GM19023 (cell line): Measurements from ENCODE around the gene LCN6.
"Not testable (repeated sequence)": the region's sequence is repeated elsewhere in the genome, so short reads cannot be mapped to it uniquely, and the experiment has no call there.

Experiments
- ATAC-seq: cut with Tn5 transposase; IDR thresholded peaks from one replicate; pipeline ENCODE4 v1.9.1; 2021; ENCODE audit warnings: mild to moderate bottlenecking, moderate library complexity; ENCODE audit not compliant: unreplicated experiment

Gene LCN6

DNA sequence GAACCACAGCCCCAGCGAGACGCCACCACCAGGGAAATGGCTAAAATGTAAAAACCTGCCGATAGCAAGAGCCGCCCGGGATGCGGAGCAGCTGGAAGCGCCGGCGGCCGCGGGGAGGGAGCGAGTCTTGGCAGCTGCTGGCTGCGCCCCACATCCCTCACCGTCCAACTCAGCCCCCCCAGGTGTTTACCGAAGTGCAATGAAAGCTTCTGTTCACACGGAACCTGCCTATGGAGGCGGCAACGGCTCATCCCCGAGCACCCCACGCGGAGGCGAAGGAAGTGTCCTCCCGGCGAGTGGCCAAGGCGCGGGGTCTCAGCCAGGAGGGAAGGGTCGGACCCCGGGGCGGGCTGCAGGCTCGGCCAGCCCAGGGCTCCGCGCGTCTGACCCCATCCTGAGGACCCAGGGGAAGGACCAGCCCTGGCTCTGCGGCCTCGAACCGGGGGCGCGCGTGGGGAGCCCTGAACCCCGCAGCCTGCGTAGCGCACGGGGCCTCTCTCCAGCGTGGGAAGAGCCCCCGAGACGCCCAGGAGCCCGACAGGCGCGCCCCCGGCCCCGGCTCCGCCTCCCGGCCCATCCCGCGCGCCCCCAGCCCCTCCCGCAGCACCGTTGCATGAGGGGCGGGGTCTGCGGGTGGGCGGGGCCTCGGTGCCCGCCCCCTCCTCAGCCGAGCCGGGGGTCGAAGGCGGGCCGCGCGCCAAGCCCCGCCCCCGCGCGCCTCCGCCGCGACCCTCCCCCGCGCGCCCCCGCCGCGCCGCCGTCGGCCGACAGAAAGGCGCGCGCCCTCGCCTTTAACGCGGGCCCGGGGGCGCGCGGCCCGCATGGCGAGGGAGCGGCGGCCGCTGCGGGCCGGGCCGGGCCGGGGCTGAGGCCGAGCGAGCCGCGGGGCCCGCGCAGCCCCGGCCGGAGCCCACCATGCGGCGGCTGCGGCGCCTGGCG lies 36.3 kb downstream of the LCN6 start, which contains the start of gene DIPK1B:
Gene DIPK1B (plus strand): TSS at position 822 of the 939 bp plus-strand sequence. CDS start 94 bp downstream, at position 916.
- no peak for ATAC-seq

DNA sequence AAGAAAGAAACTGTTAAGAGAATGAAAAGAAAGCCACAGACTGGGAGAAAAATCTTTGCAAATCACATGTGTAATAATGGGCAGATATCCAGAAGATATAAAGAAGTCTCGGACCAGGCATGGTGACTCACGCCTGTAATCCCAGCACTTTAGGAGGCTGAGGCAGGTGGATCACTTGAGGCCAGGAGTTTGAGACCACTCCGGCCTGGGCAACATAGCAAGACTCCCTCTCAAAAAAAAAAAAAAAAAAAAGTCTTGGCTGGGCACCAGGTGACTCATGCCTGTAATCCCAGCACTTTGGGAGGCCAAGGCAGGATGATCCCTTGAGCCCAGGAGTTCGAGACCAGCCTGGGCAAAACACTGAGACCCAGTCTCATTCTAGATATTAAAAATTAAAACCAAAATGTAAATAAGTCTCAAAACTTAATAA lies 37.1 kb downstream of the LCN6 start:
- ATAC-seq, result not testable (repeated sequence)

GRCh38 chr9:136710543-136710942 lies 37.8 kb downstream of the LCN6 start:
- ATAC-seq, result no peak

DNA sequence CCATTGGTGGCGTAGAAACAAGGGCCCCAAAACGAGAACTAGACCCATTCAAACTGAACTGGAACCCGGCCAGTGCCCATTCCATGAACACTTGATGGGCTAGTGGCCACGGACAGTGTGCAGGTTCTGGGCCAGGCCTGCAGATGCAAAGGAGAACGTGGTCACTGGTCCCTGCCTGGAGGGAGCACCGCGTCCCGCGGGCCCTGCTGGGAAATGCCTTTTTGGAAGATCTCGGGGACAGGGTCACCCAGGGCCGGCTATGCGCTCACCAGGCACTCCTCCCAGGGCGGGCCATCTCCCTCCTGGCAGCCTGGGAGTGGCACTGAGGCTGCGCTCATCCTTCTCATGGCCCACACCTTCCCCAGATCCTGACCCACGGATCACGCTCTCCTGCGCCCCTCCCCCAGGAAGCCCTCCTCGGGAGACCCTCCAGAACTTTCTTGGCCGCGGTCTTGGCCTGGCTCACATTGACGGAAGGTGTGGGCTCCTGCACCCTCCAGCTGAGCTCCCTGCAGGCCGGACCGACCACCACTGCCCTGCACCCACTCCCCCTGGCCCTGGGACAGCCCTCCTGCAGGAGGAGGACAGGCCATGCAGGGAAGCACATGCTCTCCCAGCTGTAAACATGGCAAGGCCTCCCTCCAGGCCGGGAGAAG lies 38.7 kb downstream of the LCN6 start:
- ATAC-seq, result no peak

DNA sequence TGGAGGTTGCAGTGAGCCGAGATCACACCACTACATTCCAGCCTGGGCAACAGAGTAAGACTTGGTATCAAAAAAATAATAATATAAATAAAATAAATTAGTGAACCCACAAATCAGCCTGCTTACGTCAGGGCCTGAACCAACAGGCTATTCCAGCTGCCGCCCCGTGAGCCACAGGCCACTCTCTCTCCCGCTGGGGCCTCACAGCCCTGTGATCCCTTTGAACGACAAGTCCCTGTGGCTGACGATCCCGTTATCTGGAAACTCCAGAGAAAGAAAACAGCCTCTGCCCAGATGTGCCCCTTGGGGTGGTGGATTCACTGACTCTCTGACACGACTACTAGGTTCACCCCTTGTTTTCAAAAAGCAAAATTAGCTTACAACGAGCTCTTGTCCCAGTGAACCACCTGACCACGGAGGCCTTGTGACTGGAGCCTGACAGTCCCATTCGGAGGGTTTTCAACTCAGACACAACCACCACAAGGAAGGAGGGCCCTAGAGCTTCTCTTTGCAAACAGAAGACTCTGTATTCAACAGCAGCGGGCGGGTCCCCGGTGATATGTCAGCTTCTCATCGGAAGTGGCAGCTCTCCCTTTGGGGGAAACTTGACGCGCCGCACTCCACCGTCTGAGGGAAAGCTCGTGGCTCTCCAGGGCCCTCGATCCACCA lies 40.3 kb downstream of the LCN6 start:
- ATAC-seq, result no peak

DNA sequence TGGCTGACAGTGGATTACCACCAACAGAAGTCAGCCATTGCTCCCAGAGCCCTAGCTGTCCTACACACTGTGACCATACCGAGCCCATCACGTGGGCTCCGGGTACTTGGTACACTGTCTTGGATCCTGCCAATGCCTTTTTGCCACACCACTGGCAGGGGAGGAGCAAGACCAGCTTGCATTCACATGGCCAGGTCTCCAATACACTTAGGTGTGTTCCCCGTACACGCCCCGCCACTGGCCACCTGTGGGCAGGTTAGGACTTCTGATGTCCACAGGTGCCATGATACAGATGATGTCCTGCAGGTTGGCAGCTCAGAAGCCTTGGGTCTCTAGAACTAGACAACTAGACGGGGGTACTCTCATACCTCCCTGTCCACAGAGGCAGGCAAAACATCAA lies 41.3 kb downstream of the LCN6 start:
- no peak for ATAC-seq

DNA sequence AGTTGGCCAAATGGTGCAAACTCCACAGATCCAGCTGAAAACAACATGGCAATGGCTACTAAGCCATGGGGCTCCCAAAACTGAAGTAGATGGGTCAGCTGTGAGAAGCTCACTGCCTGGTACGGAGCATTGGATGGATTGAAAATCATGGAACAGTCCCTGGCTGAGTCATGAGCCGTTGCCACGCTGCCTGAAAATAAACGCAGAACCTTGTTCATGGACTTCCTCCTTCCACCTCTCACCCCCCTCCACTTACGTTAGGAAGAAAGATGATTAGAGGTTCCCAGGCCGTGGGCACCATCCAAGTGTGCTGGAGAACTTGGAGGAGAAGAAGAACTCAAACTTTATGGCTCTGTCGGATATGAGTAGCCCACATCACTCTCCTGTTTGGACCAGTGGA lies 42.8 kb downstream of the LCN6 start:
- no peak for ATAC-seq

DNA sequence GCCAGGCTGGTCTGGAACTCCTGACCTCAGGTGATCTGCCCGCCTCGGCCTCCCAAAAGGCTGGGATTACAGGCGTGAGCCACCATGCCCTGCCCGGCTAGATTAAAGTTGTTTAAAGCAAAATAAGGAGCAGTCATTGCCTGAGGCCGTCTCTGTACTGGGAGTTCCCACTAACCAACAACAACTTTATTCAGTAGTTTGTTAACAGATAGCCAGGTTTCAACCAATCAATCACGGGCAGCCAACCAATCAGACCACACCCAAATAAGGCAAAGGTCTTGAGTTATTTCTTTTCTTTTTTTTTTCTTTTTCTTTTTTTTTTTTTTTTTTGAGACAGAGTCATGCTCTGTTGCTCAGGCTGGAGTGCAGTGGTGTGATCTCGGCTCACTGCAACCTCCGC lies 43.6 kb downstream of the LCN6 start:
- not testable (repeated sequence) for ATAC-seq

- ATAC-seq, result no peak
These were observed 45.0 kb downstream of the LCN6 start for GRCh38 chr9:136703276-136703860.

- no peak for ATAC-seq
These were observed 46.7 kb downstream of the LCN6 start for GRCh38 chr9:136701668-136702053.

- peak; percentile 61 for ATAC-seq
These were observed 47.2 kb downstream of the LCN6 start for GRCh38 chr9:136700959-136701667.

- no peak for ATAC-seq
These were observed 48.0 kb downstream of the LCN6 start for GRCh38 chr9:136700304-136700703.

GRCh38 chr9:136698635-136699246 lies 49.6 kb downstream of the LCN6 start:
- no peak for ATAC-seq

DNA sequence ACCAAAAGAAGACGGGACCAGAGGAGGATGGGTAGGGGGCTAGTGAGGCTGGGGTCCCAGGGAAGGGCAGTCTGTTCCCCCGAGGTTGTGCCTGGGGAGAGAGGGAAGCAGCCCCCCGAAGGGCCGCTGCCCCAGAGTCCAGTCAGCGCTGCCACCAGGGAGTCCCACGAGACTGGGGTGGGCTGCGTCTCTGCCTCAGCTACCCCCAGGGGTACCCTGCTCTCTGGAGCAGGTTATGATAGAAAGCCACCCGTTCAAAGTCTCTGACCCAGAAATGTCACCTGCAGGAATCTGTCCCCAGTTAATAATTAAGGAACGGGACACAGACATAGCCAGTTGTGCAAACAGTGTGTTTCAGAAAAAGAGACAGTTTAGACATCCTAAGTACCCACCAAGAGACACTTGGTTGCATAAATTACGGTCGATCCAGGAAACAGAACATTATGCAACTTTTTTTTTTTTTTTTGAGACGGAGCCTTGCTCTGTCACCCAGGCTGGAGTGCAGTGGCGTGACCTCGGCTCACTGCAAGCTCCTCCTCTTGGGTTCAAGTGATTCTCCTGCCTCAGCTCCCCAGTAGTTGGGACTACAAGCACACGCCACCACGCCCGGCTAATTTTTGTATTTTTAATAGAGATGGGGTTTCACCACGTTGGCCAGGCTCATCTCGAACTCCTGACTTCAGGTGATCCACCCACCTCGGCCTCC lies 50.4 kb downstream of the LCN6 start:
- ATAC-seq, result no peak

DNA sequence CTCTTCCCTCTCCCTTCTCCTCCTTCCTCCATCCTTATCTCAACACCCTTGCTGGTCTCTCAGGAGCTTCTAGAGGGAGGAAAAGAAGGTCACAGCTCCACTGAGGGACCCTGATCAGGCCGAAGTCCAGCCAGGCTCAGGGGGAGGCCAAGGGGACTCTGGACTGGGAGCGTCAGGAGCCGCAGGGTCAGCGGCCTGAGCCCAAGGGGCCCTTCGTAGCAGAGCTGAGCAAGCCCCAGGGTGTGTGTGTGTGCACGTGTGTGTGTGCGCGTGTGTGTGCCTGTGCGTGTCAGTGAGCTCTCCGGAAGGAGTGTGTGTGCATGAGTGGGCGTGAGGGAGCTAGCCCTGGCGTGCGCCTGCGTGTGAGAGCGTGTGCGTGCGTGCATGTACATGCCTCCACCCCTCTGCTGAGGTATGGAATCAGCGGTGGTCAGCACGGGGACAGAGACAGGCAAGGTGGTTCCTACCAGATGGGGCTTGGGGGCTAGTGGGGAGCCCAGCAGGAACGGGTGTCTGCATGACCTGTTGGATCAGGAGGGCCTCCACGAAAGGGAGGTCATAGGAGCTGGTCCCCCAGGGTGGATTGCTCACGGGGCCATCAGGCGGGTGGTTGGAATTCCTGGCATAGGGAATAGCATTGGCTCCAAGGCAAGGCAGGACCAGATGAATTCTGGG lies 51.0 kb downstream of the LCN6 start:
- no peak for ATAC-seq

DNA sequence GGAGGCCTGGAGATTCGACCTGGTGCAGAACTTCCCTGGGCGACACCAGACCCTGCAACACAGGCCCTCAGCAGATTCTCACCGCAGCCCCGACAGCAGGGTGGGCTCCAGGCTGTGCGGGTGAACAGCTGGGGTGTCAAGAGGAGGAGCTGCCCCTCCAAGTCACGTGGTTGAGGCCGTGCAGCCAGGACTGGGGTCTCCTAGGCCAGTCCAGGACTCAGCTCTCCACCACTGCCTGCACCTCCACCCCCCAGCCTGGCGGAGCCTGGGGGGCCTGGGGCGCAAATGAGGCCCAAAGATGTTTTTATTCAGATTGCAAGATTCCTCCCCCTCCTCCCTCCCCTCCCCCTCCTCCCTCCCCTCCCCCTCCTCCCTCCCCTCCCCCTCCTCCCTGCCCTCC lies 51.8 kb downstream of the LCN6 start:
- ATAC-seq, result no peak

DNA sequence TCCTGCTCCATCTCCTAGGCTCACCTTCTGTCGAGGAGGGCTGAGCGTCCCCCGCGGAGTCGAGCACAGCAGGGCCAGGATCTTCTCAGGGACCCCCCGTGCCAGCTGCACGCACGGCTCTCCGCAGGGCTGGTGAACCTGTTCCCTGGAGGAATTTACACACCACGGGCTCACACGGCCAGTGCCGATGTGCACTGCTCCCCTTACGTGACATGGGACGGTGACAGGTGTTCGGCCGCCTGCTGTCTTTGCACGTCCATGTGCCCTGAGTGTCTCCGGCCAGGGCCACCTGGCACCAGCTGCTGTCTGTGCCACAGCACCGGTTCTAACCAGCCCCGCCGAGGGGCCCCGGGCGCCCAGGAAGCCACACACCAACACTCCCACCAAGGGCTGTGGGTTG lies 52.4 kb downstream of the LCN6 start:
- ATAC-seq, result no peak

DNA sequence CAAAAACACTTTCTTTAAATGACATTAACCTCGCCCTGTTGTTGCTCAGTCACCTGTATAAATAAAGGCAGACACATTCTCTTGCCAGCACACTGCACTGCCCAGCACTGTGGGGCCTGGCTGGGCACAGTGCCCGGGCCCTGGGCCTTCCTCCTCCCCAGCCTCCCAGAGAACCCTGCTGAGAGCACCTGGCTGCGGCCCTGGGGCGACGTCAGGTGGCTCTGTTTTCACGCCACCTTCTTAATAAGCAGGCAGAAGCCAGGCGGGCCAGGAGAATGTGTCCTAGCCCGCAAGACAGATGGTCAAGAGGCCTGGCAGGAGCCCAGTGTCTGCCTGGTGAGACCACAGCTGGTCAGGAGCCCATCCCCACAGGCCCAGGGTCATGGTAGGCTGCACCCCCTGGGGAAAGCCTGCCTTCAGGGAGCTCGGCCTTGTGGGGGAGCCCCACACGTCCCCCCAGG lies 52.9 kb downstream of the LCN6 start:
- ATAC-seq, result no peak

DNA sequence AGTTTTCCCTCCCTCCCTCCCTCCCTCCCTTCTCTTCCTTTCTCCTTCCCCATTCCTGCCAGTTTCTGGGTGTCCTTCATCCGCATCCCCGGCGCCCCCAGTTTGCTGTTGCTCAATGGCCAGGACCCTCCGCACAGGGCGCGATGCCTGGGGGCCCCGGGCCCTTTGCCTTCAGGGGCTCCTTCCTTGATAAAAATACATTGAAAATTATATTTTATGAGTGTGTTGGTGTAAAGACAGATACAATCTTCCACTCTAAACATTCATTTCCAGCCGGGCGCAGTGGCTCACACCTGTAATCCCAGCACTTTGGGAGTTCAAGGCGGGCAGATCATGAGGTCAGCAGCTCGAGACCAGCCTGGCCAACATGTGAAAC lies 53.5 kb downstream of the LCN6 start:
- ATAC-seq, result no peak
